ENCODE results near the gene LRRN4CL. TPM values are rescaled to one million over a fixed set of nuclear protein-coding genes. Genes with fewer than 3 reads are reported as not detected.
A peak's percentile ranks its signal among the peaks of the same experiment; 100 is the strongest.

Gene LRRN4CL
- total RNA-seq, 1 experiment from 2014 or later, result 5.1 TPM

GRCh38 chr11:62646825-62647608 is 42.3 kb downstream of the LRRN4CL start:
- no peak for DNase-seq (ENCODE audit: low spot score)

GRCh38 chr11:62645946-62646824 is 43.1 kb downstream of the LRRN4CL start, which contains the start of gene GANAB:
Gene GANAB (minus strand): TSS chr11:62646613. CDS start chr11:62646599, 14 bp downstream.
- peak; percentile 96 for DNase-seq (ENCODE audit: low spot score)

- no peak for DNase-seq (ENCODE audit: low spot score)
Observed at GRCh38 chr11:62645671-62645945, 43.7 kb downstream of the LRRN4CL start.

GRCh38 chr11:62644220-62644619 is 45.1 kb downstream of the LRRN4CL start:
- no peak for DNase-seq (ENCODE audit: low spot score)

Other genes with a start within 250 kb of the LRRN4CL start
- gene AHNAK, start 142.7 kb downstream of the LRRN4CL start, total RNA-seq (2014; rRNA removed; shearing (Covaris generic)), result 298 and 391 TPM in 2 replicates
- gene EEF1G, start 115.6 kb downstream of the LRRN4CL start, total RNA-seq (2014; rRNA removed; shearing (Covaris generic)), result 1,294 and 1,343 TPM in 2 replicates
- 7.9 and 9.6 TPM in 2 replicates for gene TUT1, start 98.0 kb downstream of the LRRN4CL start, total RNA-seq (2014; rRNA removed; shearing (Covaris generic))
- gene MTA2, start 87.7 kb downstream of the LRRN4CL start, total RNA-seq (2014; rRNA removed; shearing (Covaris generic)), result 114 and 139 TPM in 2 replicates
- gene EML3, start 76.8 kb downstream of the LRRN4CL start, total RNA-seq (2014; rRNA removed; shearing (Covaris generic)), result 16.0 and 19.5 TPM in 2 replicates
- gene ROM1, start 76.3 kb downstream of the LRRN4CL start, total RNA-seq (2014; rRNA removed; shearing (Covaris generic)), result 3.4 and 6.4 TPM in 2 replicates
- 58.9 and 67.7 TPM in 2 replicates for gene B3GAT3, start 67.5 kb downstream of the LRRN4CL start, total RNA-seq (2014; rRNA removed; shearing (Covaris generic))
- gene GANAB, start 42.9 kb downstream of the LRRN4CL start, total RNA-seq (2014; rRNA removed; shearing (Covaris generic)), result 184 and 257 TPM in 2 replicates
- gene INTS5, start 36.2 kb downstream of the LRRN4CL start, total RNA-seq (2014; rRNA removed; shearing (Covaris generic)), result 25.6 and 25.9 TPM in 2 replicates
- gene C11orf98, start 24.3 kb downstream of the LRRN4CL start, total RNA-seq (2014; rRNA removed; shearing (Covaris generic)), result 100 and 104 TPM in 2 replicates
- 3.0 and 8.7 TPM in 2 replicates for gene CSKMT, start 24.2 kb downstream of the LRRN4CL start, total RNA-seq (2014; rRNA removed; shearing (Covaris generic))
- 13.8 and 17.7 TPM in 2 replicates for gene UQCC3, start 17.9 kb downstream of the LRRN4CL start, total RNA-seq (2014; rRNA removed; shearing (Covaris generic))
- gene LBHD1, start 17.3 kb downstream of the LRRN4CL start, total RNA-seq (2014; rRNA removed; shearing (Covaris generic)), result 2.5 and 6.6 TPM in 2 replicates
- 118 and 126 TPM in 2 replicates for gene UBXN1, start 10.5 kb downstream of the LRRN4CL start, total RNA-seq (2014; rRNA removed; shearing (Covaris generic))
- gene BSCL2, start 17.9 kb upstream of the LRRN4CL start, total RNA-seq (2014; rRNA removed; shearing (Covaris generic)), result 141 and 186 TPM in 2 replicates
- gene GNG3, start 18.1 kb upstream of the LRRN4CL start, total RNA-seq (2014; rRNA removed; shearing (Covaris generic)), result not detected in 2 replicates
- gene HNRNPUL2, start 37.9 kb upstream of the LRRN4CL start, total RNA-seq (2014; rRNA removed; shearing (Covaris generic)), result 5.1 and 6.5 TPM in 2 replicates
- 41.0 and 69.6 TPM in 2 replicates for gene TTC9C, start 39.0 kb upstream of the LRRN4CL start, total RNA-seq (2014; rRNA removed; shearing (Covaris generic))
- 5.8 and 14.1 TPM in 2 replicates for gene ZBTB3, start 64.6 kb upstream of the LRRN4CL start, total RNA-seq (2014; rRNA removed; shearing (Covaris generic))
- 96.7 and 104 TPM in 2 replicates for gene POLR2G, start 72.0 kb upstream of the LRRN4CL start, total RNA-seq (2014; rRNA removed; shearing (Covaris generic))
- 28.0 TPM in 2 replicates for gene TAF6L, start 81.9 kb upstream of the LRRN4CL start, total RNA-seq (2014; rRNA removed; shearing (Covaris generic))
- gene TMEM179B, start 97.9 kb upstream of the LRRN4CL start, total RNA-seq (2014; rRNA removed; shearing (Covaris generic)), result 32.3 and 51.8 TPM in 2 replicates
- gene TMEM223, start 102.5 kb upstream of the LRRN4CL start, total RNA-seq (2014; rRNA removed; shearing (Covaris generic)), result 23.4 and 30.1 TPM in 2 replicates
- gene NXF1, start 115.9 kb upstream of the LRRN4CL start, total RNA-seq (2014; rRNA removed; shearing (Covaris generic)), result 25.9 and 30.0 TPM in 2 replicates
- 28.0 and 33.8 TPM in 2 replicates for gene STX5, start 142.5 kb upstream of the LRRN4CL start, total RNA-seq (2014; rRNA removed; shearing (Covaris generic))
- gene TEX54, start 143.3 kb upstream of the LRRN4CL start, total RNA-seq (2014; rRNA removed; shearing (Covaris generic)), result not detected in 2 replicates
- 92.4 and 104 TPM in 2 replicates for gene WDR74, start 150.1 kb upstream of the LRRN4CL start, total RNA-seq (2014; rRNA removed; shearing (Covaris generic))
- 198 and 207 TPM in 2 replicates for gene SLC3A2, start 191.4 kb upstream of the LRRN4CL start, total RNA-seq (2014; rRNA removed; shearing (Covaris generic))
- gene CHRM1, start 231.8 kb upstream of the LRRN4CL start, total RNA-seq (2014; rRNA removed; shearing (Covaris generic)), result 0.02 TPM in 1 of 2 replicates, not detected in the other

Measured in A172 (cell line).